Hypothalamus (tissue), 51 donors: ENCODE data around the gene PLXNA3.
A peak's percentile ranks its signal among the peaks of the same experiment; 100 is the strongest.

Experiments used
- DNase-seq, 51 donors: peaks; one replicate each; lab custom pipeline; 2025; lab: John Stamatoyannopoulos, UW

PLXNA3 gene

DNA sequence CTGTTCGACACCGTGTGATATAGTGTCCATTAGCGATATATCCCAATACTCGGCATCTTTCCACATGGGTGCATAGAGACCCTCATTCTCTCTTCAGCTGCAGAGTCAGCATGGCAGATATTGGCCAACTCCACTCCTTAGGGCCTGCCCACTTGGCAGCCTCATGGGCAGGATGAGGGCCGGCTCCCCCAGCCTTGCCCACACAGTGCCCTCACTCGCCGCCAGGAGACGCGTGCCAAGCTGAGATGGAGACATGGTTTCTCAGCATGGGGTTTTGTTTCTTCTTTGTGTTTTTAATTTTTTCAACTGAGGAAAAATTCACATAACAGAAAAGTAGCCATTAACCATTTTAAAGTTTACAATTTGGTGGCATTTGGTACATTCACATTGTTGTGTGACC lies 5.3 kb upstream of the PLXNA3 start:
- peak in 16 of 51 donors; percentile 1 to 39 (median 12) for DNase-seq

DNA sequence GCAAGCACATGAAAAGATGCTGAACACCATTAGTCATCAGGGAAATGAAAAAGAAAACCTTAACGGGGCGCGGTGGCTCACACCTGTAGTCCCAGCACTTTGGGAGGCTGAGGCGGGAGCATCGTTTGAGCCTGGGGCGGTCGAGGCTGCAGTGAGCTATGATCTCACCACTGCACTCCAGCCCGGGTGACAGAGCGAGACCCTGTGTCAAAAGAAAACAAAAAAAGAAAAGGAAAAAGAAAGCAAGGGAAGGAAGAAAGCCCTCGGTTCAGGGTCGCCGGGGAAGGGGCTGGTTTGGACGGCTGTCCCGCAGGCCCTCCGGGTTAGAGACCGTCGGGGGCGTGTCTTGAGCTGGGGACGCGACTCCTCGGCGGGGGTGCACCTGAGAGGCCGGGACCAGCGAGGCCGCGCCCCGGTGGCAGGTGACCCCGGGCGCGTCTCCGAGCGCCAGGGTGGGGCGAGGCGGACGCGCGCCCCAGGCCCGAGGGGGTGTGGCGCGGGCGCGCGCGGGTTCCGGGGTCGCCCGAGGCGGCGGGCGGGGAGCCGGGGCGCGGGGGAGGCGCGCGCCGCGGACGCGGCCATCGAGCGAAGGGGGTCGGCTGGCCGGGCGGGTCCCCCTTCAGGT lies 478 bp upstream of the PLXNA3 start:
- DNase-seq = peak in 15 of 51 donors; percentile 10 to 66 (median 31)

DNA sequence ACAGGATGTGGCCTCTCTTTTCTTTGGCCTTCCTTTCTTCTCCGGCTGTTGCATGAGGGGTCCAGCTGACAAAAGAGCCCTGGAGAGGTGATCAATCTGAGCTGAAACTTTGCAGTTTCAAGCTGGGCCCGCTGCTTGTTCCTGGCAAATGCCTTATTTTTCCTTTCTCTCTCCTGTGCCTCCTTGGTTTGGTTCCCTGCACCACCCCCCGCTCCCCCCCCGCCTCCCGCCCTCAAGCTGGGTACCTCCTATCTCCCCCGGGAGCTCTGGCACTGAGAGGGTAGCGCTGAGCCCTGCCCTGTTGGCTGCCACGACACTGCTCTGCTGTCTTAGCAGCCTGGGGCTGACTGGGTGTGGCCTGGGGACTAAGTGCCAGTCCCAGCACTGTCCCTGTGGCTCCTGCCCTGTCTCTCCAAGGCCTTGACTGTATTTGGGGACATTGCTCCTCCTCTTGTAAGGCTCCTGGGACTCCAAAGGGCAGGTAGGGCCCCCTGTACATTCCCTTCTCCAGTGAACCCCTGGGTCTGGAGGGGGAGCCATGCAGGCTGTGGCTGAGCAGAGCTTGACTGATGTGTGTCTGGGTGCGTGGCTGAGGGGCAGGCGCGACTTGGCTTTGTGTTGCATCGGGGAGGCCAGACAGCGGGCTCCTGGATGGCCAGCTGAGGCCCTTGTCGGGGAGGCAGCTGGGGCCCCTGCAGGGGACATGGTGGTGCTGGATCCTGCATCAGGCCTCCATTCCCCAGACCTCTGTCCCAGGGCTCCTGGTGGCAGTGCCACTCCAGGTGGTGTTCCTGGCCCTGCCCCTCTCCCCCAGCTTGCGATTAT lies 1.1 kb downstream of the PLXNA3 start:
- DNase-seq = peak in 16 of 51 donors; percentile 2 to 30 (median 12)

DNA sequence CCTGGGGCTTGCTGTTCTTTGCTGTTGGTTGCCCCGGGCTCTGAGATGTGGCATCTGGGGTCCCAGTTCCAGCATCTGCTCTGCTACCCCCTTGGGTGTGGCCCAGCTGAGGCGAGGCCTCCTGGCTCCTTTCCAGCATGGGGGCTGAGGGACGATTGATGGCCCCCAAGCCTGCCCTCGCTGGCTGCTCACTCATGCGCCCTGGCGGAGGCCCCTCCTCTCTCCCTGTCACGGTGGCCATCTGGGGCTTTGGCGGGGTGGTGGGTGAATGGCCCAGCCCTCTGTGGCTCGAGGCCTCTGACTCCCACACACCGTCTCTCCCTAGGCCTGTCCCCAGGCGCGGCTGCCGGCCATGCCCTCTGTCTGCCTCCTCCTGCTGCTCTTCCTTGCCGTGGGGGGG lies 1.8 kb downstream of the PLXNA3 start:
- peak in 2 of 51 donors; percentile 6 to 7 for DNase-seq

DNA sequence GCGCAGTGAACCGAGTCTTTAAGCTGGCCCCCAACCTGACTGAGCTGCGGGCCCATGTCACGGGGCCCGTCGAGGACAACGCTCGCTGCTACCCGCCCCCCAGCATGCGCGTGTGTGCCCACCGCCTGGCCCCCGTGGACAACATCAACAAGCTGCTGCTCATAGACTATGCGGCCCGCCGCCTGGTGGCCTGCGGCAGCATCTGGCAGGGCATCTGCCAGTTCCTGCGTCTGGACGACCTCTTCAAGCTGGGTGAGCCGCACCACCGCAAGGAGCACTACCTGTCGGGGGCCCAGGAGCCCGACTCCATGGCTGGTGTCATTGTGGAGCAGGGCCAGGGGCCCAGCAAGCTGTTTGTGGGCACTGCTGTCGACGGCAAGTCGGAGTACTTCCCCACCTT lies 2.2 kb downstream of the PLXNA3 start:
- DNase-seq = peak in 2 of 51 donors; percentile 5 to 6

DNA sequence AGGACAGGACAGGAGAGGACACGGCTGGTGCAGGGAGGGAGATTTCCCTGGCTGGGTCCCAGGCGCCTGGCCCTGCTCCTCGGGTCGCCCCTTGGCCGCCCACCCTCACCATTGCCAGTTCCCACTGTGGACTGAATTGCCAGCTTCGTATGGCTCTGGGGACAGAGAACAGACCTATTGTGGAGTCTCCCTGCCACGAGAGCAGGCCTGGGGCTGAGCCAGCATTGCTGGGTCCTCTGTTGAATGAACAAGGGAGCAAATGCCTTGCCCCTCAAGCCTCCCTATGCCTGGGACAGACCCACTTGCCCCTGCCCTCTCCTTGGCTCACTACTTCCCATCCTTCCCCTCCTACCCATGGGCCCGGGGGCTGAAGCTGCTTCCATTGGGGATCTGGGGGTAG lies 4.3 kb downstream of the PLXNA3 start:
- peak in 18 of 51 donors; percentile 9 to 51 (median 20) for DNase-seq

DNA sequence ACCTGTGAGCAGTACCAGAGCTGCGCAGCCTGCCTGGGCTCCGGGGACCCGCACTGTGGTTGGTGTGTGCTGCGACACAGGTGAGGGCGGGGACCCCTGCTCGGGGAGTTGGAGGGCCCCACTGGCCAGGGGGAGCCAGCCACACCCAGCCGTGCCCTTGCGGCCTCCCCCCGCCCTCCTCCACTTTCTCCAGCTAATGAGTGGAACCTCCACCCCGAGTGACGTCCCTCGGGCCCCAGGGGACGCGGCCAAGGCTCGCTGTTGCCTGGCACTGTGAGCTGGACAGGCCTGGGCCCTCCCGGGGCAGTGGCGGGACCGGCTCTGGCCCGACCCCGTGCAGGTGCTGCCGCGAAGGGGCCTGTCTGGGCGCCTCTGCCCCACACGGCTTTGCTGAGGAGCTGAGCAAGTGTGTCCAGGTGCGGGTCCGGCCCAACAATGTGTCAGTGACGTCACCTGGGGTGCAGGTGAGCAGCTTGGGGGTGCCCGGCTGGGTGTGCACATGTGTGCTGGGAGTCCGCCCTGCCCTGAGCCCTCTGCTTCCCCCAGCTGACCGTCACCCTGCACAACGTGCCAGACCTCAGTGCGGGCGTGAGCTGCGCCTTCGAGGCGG lies 5.6 kb downstream of the PLXNA3 start:
- no peak for DNase-seq

DNA sequence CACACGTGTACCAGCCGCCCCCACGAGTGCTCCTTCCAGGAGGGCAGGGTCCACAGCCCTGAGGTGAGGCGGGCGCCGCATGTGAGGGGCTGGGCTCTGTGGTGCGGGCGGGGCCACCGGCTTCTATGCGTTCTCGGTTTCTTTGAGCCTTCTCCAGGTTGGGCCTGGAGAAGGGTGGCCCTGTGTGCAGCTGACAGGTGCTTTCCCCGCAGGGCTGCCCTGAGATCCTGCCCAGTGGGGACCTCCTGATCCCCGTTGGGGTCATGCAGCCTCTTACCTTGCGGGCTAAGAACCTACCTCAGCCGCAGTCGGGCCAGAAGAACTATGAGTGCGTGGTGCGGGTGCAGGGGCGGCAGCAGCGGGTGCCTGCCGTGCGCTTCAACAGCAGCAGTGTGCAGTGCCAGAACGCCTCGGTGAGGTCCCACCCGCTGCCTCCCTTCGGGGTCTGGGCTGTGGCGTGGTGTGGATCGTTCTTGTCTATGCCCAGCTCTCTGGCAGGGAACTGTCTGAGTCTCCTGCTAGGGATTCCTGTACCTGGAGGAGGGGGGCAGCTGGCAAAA lies 6.8 kb downstream of the PLXNA3 start:
- no peak for DNase-seq

DNA sequence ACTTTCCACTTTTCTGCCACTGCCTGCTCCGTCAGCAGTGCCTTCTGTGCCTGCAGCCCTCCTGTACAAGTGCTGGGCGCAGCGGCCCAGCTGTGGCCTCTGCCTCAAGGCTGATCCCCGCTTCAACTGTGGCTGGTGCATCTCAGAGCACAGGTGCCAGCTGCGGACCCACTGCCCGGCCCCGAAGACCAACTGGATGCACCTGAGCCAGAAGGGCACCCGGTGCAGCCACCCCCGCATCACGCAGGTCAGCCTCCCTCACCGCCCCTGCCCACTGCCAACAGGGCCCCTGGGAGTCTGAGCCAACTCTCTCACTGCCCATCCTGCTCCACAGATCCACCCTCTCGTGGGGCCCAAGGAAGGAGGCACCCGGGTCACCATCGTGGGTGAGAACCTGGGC lies 7.5 kb downstream of the PLXNA3 start:
- DNase-seq = no peak

DNA sequence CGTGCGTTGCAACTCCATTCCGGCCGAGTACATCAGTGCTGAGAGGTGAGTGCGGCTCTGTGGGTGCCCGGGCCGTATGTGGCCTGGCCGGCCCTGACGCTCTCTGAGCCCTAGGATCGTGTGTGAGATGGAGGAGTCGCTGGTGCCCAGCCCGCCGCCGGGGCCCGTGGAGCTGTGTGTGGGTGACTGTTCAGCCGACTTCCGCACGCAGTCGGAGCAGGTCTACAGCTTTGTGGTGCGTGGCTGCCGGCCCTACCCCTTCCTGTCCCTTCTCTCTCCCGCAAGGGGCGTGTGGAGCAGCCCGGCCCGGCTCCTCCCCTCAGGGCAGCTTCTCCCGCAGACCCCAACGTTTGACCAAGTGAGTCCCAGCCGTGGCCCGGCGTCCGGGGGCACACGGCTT lies 8.0 kb downstream of the PLXNA3 start:
- DNase-seq = no peak

DNA sequence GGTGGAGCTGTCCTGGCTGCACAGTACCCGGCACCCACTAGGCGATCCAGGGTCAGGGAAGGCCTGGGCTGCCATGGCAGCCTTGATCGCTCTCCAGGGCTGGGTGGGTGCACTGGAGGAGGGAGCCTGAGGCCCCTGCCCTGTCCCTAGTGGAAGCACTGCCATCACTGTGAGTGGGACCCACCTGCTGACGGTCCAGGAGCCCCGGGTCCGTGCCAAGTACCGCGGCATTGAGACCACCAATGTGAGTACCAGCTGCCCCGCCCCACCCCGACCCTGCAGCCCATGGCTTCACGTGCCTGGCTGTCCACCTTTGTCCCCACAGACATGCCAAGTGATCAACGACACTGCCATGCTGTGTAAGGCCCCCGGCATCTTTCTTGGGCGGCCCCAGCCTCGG lies 8.8 kb downstream of the PLXNA3 start:
- DNase-seq = no peak

DNA sequence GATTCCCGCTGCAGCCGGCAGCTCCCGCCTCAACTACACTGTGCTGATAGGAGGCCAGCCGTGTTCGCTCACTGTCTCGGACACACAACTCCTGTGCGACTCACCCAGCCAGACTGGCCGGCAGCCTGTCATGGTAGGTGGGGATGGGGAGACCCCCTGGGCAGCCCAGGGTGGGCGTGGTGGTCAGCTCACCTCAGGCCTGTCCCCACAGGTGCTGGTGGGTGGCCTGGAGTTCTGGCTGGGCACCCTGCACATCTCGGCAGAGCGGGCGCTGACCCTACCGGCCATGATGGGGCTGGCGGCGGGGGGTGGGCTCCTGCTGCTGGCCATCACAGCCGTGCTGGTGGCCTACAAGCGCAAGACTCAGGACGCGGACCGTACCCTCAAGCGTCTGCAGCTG lies 9.5 kb downstream of the PLXNA3 start:
- DNase-seq = no peak

DNA sequence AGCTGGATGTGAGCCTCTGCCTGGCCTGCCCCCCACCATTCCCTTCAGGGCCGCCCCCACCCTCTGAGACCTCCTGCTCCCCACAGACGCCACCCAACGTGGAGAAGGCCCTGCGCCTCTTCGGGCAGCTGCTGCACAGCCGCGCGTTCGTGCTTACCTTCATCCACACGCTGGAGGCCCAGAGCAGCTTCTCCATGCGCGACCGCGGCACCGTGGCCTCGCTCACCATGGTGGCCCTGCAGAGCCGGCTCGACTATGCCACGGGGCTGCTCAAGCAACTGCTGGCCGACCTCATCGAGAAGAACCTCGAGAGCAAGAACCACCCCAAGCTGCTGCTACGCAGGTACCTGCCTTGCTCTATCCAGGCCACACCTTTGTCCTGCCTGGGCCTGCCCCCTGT lies 10.1 kb downstream of the PLXNA3 start:
- no peak for DNase-seq

DNA sequence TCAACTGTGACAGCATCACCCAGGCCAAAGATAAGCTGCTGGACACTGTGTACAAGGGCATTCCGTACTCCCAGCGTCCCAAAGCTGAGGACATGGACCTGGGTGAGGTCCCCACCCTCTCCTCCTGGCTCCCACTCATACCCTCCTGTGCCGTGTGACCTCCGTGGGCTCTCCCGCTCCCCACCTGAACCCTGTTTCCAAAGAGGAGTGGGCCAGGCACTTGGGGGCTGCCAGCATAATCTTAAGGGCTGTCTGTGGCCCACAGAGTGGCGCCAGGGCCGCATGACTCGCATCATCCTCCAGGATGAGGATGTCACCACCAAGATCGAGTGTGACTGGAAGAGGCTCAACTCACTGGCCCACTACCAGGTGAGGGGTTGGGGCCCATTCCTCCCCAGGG lies 11.0 kb downstream of the PLXNA3 start:
- DNase-seq = no peak

DNA sequence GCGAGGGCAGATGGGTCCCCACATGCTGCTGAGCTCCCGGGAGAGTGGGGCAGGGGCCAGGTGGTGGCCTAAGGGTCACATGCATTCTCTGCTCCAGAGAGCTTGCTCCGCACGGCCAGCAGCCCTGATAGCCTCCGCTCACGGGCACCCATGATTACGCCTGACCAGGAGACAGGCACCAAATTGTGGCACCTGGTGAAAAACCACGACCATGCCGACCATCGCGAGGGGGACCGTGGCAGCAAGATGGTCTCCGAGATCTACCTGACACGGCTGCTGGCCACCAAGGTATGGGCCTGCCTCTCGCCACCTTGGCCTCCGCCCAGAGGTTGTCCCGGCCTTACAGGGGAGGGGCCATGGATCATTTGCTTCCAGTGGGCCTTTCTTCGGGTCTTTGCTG lies 11.8 kb downstream of the PLXNA3 start:
- no peak for DNase-seq

DNA sequence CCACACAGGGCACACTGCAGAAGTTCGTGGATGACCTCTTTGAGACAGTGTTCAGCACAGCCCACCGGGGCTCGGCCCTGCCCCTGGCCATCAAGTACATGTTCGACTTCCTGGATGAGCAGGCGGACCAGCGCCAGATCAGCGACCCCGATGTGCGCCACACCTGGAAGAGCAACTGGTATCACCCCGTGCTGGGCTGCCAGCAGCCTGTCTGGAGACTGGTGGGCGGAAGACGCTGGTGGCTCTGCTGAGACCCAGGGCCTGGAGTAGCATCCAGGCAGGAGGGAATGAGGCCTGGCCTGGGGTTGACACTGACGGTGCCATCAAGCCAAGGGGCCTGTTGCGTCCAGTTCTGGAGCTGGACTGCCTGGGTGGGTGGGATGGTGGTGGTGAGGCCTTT lies 12.4 kb downstream of the PLXNA3 start:
- DNase-seq = no peak

DNA sequence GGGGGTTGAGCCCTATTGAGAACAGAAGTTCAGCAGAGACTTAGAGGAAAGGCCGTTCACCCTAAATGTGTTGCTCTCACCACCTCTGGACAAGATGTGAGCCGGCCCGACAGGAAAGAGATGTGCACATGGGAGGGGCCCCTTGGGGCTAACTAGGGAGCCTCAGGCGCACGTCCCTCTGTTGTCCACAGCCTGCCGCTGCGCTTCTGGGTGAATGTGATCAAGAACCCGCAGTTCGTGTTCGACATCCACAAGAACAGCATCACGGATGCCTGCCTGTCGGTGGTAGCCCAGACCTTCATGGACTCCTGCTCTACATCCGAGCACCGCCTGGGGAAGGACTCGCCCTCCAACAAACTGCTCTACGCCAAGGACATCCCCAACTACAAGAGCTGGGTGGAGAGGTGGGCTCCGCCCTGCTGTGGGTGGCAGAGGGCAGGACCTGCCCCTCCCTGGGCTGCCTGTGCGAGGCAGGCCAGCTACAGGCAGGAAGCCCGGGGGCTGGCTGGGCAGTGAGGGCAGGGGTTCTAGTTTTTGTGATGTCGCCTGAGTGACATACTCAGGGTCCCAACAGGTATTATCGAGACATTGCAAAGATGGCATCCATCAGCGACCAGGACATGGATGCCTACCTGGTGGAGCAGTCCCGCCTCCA lies 13.0 kb downstream of the PLXNA3 start:
- DNase-seq = no peak

DNA sequence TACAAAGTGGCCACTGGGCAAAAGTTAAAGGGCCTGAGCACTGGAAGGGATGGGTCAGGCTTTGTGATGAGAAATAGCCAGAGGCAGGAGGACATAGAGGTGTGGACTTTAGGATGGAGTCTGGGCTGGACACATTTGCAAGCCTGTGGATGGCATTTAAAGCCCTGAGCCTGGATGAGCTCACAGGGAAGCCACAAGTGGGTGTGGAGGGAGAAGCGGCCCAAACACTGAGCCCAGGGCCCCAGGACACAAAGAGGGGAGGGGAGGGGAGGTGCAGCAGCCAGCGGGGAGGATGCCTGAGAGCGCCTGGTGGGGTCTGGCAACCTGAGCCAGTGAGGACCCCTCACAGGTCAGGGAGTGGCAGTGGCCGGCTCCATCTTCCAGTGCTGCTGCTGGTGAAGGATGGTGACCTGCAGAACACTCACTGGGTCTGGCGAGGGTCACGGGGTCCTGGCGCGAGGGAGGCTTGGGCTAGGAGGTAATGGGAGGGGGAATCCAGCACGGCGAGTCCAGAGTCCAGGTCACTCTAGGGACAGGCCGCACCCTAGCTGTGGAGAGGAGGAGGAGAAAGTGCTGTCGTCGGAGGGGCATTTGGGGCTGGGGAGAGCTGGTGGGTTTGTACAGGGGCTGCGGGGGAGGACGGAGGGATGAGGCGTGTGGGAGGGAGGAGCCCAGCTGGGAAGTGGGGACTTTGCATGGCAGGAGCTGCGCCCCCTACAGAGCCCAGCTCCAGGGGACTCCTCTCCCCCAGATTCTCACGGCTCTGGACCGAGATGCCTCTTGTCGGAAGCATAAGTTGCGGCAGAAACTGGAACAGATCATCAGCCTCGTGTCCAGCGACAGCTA lies 14.0 kb downstream of the PLXNA3 start:
- DNase-seq = no peak

DNA sequence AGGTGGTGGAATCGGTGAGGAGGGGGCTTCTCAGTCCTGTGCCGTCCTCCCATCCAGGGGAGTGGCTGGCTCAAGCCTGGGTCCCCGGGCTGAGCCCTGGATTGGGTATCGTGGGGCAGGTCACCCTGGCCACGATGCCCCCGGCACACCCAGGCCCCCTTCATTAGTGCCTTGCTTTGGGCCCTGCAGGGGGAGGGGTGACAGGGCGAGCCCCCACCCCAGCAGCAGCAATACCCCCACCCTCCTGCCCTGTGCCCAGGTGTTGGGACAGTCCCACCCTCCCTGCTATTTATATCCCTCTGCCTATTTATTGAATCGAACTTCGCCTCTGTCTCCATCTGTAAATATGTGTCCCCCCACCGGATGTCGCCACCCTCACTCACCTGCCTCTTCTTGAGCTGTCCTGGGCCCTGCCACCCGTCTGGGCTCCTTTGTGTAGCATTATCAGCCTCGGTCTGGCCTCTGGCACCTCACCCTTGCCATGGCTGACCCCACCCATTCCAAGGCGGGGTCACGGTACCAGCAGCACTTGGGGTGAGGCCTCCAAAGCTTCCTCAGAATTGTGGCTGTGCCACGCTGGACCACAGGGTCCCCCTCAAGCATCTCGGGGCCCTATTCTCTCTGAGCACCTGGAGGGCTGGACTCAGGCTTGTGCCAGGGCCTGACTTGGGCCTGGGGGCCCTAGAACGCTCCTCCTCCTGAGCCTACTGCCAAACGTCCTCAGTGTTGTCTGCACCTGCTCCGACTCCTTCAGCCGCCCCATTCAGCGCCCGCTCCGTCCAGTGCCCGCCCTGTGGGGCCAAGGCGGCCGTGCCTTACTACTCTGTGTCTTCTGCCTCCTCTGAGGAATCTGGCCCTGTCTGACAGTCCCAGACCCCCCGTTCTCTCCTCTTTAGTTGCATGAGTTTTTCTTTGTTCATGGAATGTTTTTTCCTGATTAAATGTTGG lies 14.9 kb downstream of the PLXNA3 start:
- DNase-seq = no peak
